CD14-positive monocyte (primary cell): ENCODE data around the gene KCNT2. TPM values are rescaled to one million over a fixed set of nuclear protein-coding genes. Genes with fewer than 3 reads are reported as not detected.
A peak's percentile ranks its signal among the peaks of the same experiment; 100 is the strongest.

Experiments
- DNase-seq, 3 donors: peaks; one replicate each; pipeline ENCODE4 v3.0.0-alpha.2; 2011 to 2022
- H2AFZ ChIP-seq: 2 replicates; pipeline ENCODE4 v1.6.0; 2012; ENCODE audit warnings: mild to moderate bottlenecking, low read depth, low read length, inconsistent platforms; ENCODE audit not compliant: insufficient read depth, poor library complexity, severe bottlenecking
- H3K27ac ChIP-seq, 2 donors: 1 replicate in 1 of 2; 2 replicates in 1 of 2; pipeline ENCODE4 v1.5.1; 2012 to 2013; ENCODE audit warnings: low read length in 2 of 2, control low read depth in 1 of 2, inconsistent platforms in 1 of 2, low read depth in 1 of 2, mild to moderate bottlenecking in 1 of 2
- H3K27me3 ChIP-seq, 2 donors: one replicate each; pipeline versions ENCODE4 v1.6.0 to v1.6.1; 2011 to 2013; ENCODE audit warnings: low read length in 2 of 2; ENCODE audit not compliant: control insufficient read depth in 2 of 2, insufficient read depth in 2 of 2
- H3K36me3 ChIP-seq, 2 donors: replicated peaks in 1 of 2; 1 replicate in 1 of 2; 2 replicates in 1 of 2; pipeline versions ENCODE4 v1.5.1 to v1.6.1; 2012 to 2013; ENCODE audit warnings: low read length in 2 of 2, control low read depth in 1 of 2, inconsistent platforms in 1 of 2, mild to moderate bottlenecking in 1 of 2; ENCODE audit not compliant: insufficient read depth in 2 of 2, control insufficient read depth in 1 of 2
- H3K4me1 ChIP-seq, 2 donors: 1 replicate in 1 of 2; 2 replicates in 1 of 2; pipeline versions ENCODE4 v1.5.1 to v1.6.1; 2012 to 2013; ENCODE audit warnings: low read length in 2 of 2, control low read depth in 1 of 2, inconsistent platforms in 1 of 2, mild to moderate bottlenecking in 1 of 2, moderate library complexity in 1 of 2; ENCODE audit not compliant: insufficient read depth in 2 of 2, control insufficient read depth in 1 of 2
- H3K4me2 ChIP-seq: replicated peaks from 2 replicates; pipeline ENCODE3; 2012; ENCODE audit warnings: low read length, moderate library complexity, mild to moderate bottlenecking; ENCODE audit not compliant: poor library complexity, severe bottlenecking; ENCODE audit errors: extremely low read depth
- H3K4me3 ChIP-seq, 3 experiments: fragments of 200-600 bp in 1 of 3; sonication (generic) in 1 of 3; replicated peaks in 1 of 3; 1 replicate in 2 of 3; 2 replicates in 1 of 3; pipeline ENCODE4 v1.5.1; 2011 to 2013; ENCODE audit warnings: low read length in 3 of 3, mild to moderate bottlenecking in 3 of 3, control low read depth in 2 of 3, low read depth in 2 of 3, inconsistent platforms in 1 of 3, moderate library complexity in 1 of 3
- H3K79me2 ChIP-seq: 2 replicates; pipeline ENCODE4 v1.6.0; 2012; ENCODE audit warnings: mild to moderate bottlenecking, control low read depth, inconsistent platforms, low read length, moderate library complexity; ENCODE audit not compliant: insufficient read depth
- H3K9ac ChIP-seq: 2 replicates; pipeline ENCODE4 v1.6.0; 2017; ENCODE audit warnings: low read length, mild to moderate bottlenecking; ENCODE audit not compliant: insufficient read depth, poor library complexity, severe bottlenecking
- H3K9me3 ChIP-seq, 2 donors: replicated peaks in 1 of 2; 1 replicate in 1 of 2; 2 replicates in 1 of 2; pipeline versions ENCODE4 v1.5.1 to v1.6.1; 2012 to 2013; ENCODE audit warnings: low read length in 2 of 2, control low read depth in 1 of 2; ENCODE audit not compliant: control insufficient read depth in 1 of 2, insufficient read depth in 1 of 2
- H4K20me1 ChIP-seq: 2 replicates; pipeline ENCODE4 v1.6.0; 2012; ENCODE audit warnings: mild to moderate bottlenecking, low read length, control low read depth, moderate library complexity; ENCODE audit not compliant: insufficient read depth
- H3K27ac Mint-ChIP-seq, 7 donors: one replicate each; pipeline ENCODE4 v1.8.0; 2020; ENCODE audit warnings: mild to moderate bottlenecking in 7 of 7, mixed read lengths in 7 of 7, moderate library complexity in 6 of 7, inconsistent platforms in 2 of 7
- H3K27me3 Mint-ChIP-seq, 3 donors: one replicate each; pipeline ENCODE4 v1.8.0; 2021 to 2022; ENCODE audit warnings: low read depth in 3 of 3, mild to moderate bottlenecking in 3 of 3, mixed read lengths in 3 of 3, moderate library complexity in 3 of 3, inconsistent platforms in 1 of 3
- H3K36me3 Mint-ChIP-seq, 2 donors: one replicate each; pipeline ENCODE4 v1.8.0; 2020; ENCODE audit warnings: mixed read lengths in 2 of 2, inconsistent platforms in 1 of 2, mild to moderate bottlenecking in 1 of 2
- H3K4me1 Mint-ChIP-seq: one replicate; pipeline ENCODE4 v1.8.0; 2020; ENCODE audit warnings: mild to moderate bottlenecking, mixed read lengths
- H3K4me3 Mint-ChIP-seq, 2 donors: one replicate each; pipeline ENCODE4 v1.8.0; 2020; ENCODE audit warnings: mild to moderate bottlenecking in 2 of 2, mixed read lengths in 2 of 2, moderate library complexity in 1 of 2
- H3K9me3 Mint-ChIP-seq, 7 donors: one replicate each; pipeline ENCODE4 v1.8.0; 2020 to 2022; ENCODE audit warnings: mixed read lengths in 7 of 7, mild to moderate bottlenecking in 6 of 7, moderate library complexity in 6 of 7, inconsistent platforms in 2 of 7
- CTCF ChIP-seq: fragments of 200-600 bp; IDR thresholded peaks from one replicate; pipeline ENCODE4 v1.8.0; 2022; ENCODE audit warnings: antibody characterized with exemption, mild to moderate bottlenecking
- WGBS: methylation state at CpG from one replicate; pipeline ENCODE4 v1.1.5; 2013; ENCODE audit warnings: missing lambda C conversion rate; ENCODE audit not compliant: insufficient coverage; 5-methylcytosine and 5-hydroxymethylcytosine counted together
- intact Hi-C, 2 donors: fragments of 100-400 bp; cut with micrococcal nuclease; formaldehyde crosslinking; loops; one replicate each; pipeline versions ENCODE4 v1.15.0 to v1.15.1; 2023
- polyA plus RNA-seq, 3 donors: library from polyadenylated mRNA; depleted of rRNA in 1 of 3; unstranded in 2 of 3; stranded (reverse) in 1 of 3; fragments of 300-500 nt in 2 of 3; fragments of >200 nt in 1 of 3; fragmentation: Illumina TruSeq in 2 of 3; gene quantifications; 1 replicate in 2 of 3; 2 replicates in 1 of 3; pipeline ENCODE4 v1.2.3, GENCODE V29; 2012 to 2021

Gene KCNT2
- polyA plus RNA-seq, 3 donors, result not detected

DNA sequence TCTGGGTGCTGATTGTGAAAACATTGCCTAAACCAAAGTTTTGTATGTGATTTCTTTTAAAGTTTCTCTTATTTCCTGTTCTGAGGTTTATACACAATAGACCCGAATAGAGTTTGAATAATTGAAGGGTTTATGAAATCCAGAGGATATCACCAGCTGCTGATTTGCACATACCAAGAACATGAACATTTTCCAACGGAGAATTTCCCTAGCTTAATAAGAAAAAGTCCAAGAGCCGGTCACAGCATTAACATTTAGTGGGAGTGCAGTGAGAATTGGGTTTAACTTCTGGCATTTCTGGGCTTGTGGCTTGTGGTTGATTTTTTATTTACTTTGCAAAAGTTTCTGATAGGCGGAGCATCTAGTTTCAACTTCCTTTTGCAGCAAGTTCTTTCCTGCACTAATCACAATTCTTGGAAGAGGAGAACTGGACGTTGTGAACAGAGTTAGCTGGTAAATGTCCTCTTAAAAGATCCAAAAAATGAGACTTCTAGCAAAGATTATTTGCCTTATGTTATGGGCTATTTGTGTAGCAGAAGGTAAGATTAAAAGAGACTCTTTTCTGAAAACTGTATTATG, 43.5 kb upstream of the KCNT2 start, which contains the start of gene CFH:
Gene CFH, plus strand, starts transcription at position 407 of the 579 bp plus-strand sequence. Its CDS starts 75 bp downstream, at position 482.
- no peaks in the 10 kb centered on the region for H3K36me3 Mint-ChIP-seq
- H3K27me3 Mint-ChIP-seq, result no peaks in the 10 kb centered on the region
- Histone ChIP-seq H3K9me3 (no peaks in the 10 kb centered on the region), H3K4me3 (peak within 1 kb of the TSS; percentile 13 to 48 (median 23)), H3K27ac (peak within 1 kb of the TSS in 1 of 2 donors; percentile 34), H2AFZ (peak within 1 kb of the TSS; percentile 41), H4K20me1 (no peaks in the 10 kb centered on the region), H3K4me2 (peak within 1 kb of the TSS; percentile 56), H3K36me3 (no peaks in the 10 kb centered on the region), H3K4me1 (peaks cover 4 to 6% of the 10 kb centered on the region in 2 donors), H3K27me3 (no peaks in the 10 kb centered on the region), H3K9ac (peak within 1 kb of the TSS; percentile 38), H3K79me2 (no peaks in the 10 kb centered on the region)
- peak within 1 kb of the TSS; percentile 43 to 79 for H3K4me3 Mint-ChIP-seq
- H3K27ac Mint-ChIP-seq, result peak within 1 kb of the TSS in 3 of 7 donors; percentile 4 to 75 (median 11)
- DNase-seq, result no peak
- intact Hi-C loops, result no loop called here
- no CpG with 5 or more reads among the region's 5 CpGs for WGBS
- no peaks in the 10 kb centered on the region for H3K9me3 Mint-ChIP-seq
- no peak for TF ChIP-seq CTCF
- peaks cover 13% of the 10 kb centered on the region for H3K4me1 Mint-ChIP-seq

GRCh38 chr1:196651079-196651478, 42.8 kb upstream of the KCNT2 start:
- TF ChIP-seq CTCF, result no peak
- peak overlapping the region in 1 of 2 donors; percentile 79 for H3K4me3 Mint-ChIP-seq
- no peak overlapping the region for H3K4me3 ChIP-seq
- H3K36me3 ChIP-seq, result no peaks in the 10 kb centered on the region
- WGBS, result 64% methylated on average over 2 of the region's 3 CpGs
- no peaks in the 10 kb centered on the region for H3K9me3 ChIP-seq
- H3K4me2 ChIP-seq, result peak overlapping the region; percentile 56
- H3K27ac ChIP-seq, result peak overlapping the region in 1 of 2 donors; percentile 34
- H4K20me1 ChIP-seq, result no peaks in the 10 kb centered on the region
- intact Hi-C loops, result no loop called here
- H3K4me1 ChIP-seq, result peaks cover 4 to 6% of the 10 kb centered on the region in 2 donors
- no peak overlapping the region for H2AFZ ChIP-seq
- H3K4me1 Mint-ChIP-seq, result peaks cover 13% of the 10 kb centered on the region
- H3K79me2 ChIP-seq, result no peaks in the 10 kb centered on the region
- no peaks in the 10 kb centered on the region for H3K27me3 ChIP-seq
- DNase-seq, result no peak
- H3K36me3 Mint-ChIP-seq, result no peaks in the 10 kb centered on the region
- H3K9ac ChIP-seq, result no peak overlapping the region
- H3K9me3 Mint-ChIP-seq, result no peaks in the 10 kb centered on the region
- H3K27ac Mint-ChIP-seq, result peak overlapping the region in 1 of 7 donors; percentile 19
- no peaks in the 10 kb centered on the region for H3K27me3 Mint-ChIP-seq
